Germinal center (tissue), 1 donor: ENCODE measurements around the gene PDLIM1.
"Not testable (repeated sequence)": the region's sequence is repeated elsewhere in the genome, so short reads cannot be mapped to it uniquely, and the experiment has no call there.

Experiments used
- DNase-seq: peaks from one replicate; pipeline ENCODE4 v3.0.0; 2012; ENCODE audit warnings: mixed read lengths, low spot score

PDLIM1 gene

DNA sequence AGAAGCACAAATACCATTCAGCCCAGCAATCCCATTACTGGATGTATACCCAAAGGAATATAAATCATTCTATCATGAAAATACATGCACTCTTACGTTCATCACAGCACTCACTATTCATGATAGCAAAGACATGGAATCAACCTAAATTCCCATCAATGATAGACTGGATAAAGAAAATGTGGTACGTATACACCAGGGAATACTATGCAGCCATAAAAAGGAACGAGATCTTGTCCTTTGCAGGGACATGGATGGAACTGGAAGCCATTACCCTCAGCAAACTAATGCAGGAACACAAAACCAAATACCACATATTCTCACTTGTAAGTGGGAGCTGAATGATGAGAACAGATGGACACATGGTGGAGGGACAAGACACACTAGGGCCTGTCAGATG is 50.7 kb downstream of the PDLIM1 start:
- DNase-seq: not testable (repeated sequence)

DNA sequence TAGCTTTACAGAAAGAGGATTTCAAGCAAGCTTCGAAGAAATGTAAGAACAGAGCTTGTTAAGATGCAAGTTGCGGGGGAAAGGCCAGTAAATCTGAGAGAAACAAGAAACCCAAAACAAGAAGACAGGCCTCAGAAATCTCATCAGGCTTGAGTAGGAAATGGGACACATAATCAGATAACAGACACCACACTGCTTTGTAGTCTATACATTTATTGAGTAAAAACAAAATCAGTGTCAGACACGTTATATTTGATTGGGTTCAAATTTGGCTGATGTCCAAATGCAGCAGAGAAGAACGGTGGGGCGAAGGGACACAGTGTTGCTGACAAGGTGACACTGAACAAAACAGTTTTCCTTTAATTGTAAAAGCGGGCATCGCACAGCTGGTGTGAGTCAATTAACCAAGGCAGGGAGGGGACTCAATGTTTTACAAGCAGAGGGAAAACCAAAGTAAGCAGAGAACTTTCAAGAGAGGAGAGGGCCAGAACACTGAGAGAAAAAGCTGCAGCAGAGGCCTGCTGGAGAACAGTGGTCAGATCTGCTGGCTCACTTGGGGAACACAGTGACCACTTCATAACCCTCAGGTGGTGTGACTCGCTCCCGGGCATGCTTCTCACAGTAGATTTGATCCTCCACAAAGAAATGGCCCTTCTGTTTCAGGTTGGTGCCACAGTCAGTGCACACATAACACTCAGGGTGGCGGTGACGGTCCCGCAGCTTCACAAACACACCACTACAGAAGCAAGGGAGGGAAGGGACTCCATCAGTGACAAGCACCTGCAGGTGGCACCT is 53.2 kb downstream of the PDLIM1 start:
- no peak for DNase-seq

GRCh38 chr10:95236068-95236903 is 54.5 kb downstream of the PDLIM1 start:
- no peak for DNase-seq

GRCh38 chr10:95235676-95236067 is 55.1 kb downstream of the PDLIM1 start:
- DNase-seq: no peak

DNA sequence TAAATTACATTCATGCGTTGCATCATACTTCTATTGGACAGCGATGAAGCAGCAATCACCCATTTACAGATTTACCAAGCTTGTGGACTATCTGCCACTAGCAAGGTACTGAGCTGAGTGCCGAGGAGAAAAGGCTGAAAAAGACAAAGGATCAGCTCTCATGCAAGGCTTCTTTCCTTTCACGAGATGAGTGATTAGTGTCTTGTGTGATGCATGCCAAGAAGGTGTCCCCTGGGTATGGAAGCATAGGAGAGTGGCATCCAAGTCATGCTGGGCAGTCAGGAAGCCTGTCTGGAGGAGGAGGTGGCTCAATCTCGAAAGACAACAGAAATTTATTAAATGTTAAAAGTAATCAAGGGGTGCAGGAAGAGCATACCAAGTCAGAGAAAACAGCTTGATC is 55.9 kb downstream of the PDLIM1 start:
- no peak for DNase-seq

DNA sequence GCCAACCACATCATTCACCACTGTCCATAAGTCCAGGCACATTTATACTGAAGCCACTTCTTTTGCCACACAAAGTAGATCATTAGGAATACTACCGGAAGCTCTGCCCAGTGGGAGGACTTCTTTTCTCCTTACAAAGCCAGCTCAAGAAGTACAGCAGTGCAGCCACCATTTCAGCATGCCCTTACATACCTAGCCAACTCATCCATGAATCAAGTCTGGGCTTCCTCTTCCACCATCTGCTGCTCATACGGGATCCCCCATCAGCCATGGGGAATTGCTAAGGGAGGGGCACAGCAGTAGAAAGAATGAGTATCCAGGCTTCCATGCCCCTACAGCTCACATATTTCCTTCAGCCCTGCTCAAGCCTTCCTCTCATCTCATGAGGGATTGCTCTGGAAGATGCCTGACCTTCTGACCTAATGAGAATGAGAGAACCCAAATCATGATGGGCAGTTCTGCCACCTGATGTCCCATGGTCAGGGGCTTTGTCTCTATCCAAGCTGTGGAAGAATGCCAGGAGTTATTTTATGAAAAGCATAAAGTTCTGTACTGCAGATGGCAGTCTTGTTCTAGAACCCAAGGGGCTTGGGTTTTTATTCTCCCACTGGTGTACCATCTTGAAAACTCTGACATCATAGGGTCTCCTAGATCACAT is 57.3 kb downstream of the PDLIM1 start:
- DNase-seq: no peak

GRCh38 chr10:95230677-95231586 is 59.9 kb downstream of the PDLIM1 start:
- peak; percentile 61 for DNase-seq

GRCh38 chr10:95229724-95230627 is 60.8 kb downstream of the PDLIM1 start:
- DNase-seq: no peak

DNA sequence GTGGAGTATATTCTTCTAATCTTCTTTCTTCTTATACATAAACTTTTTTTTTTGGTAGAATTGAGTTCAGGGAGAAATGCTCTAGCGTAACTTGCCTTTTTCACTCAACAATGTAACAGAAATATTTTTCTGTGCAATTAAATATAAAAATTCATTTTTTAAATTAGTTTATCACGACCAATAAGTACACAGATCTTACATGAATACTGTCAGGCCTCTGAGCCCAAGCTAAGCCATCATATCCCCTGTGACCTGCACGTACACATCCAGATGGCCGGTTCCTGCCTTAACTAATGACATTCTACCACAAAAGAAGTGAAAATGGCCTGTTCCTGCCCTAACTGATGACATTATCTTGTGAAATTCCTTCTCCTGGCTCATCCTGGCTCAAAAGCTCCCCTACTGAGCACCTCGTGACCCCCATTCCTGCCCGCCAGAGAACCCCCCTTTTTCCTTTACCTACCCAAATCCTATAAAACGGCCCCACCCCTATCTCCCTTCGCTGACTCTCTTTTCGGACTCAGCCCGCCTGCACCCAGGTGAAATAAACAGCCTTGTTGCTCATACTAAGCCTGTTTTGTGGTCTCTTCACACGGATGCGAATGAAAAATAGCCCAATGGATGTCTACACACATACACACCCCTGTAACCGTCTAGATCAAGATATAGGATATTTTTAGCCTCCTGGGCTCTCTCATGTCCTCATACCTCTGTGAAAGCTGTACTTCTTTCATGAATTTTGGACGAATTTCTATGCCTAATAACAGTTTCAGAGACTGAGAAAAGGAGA is 61.7 kb downstream of the PDLIM1 start:
- DNase-seq: not testable (repeated sequence)

DNA sequence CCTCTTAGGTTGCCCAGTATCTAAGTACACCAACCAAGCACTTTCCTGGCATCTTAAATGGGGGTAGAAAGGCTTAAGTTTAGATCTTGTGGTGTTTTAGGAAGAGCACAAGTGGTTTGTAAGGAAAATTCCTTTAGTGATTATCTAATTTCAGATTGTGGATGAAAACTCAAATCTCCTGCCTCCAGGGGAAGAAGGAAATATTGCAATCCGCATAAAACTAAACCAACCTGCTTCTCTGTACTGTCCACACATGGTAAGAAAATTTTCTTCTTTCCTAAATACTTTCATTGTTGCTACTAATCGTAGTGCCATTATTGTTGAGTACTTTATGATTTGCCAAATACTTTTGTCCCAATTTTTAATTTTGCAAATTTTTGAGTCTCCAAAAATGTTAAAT is 65.7 kb downstream of the PDLIM1 start:
- no peak for DNase-seq

GRCh38 chr10:95221124-95221523 is 69.7 kb downstream of the PDLIM1 start:
- DNase-seq: no peak

DNA sequence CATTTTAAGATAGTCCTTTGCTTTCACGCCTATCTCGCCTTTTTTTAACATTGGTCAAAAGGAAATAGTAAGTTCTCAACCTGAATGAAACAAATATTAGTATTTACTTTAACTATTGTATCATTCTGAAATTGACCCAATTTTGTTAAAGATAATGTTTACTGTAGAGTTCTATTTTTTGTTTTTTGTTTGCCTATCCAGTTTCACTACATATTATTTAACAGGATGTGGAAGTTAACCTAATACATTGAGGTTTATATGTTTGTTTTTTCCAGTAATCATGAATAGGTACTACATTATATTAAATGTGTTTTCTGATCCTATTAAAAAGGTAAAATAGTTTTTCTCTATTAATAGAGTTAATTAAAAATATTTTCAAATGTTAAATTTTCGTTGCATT is 70.3 kb downstream of the PDLIM1 start:
- DNase-seq: no peak

GRCh38 chr10:95217476-95217875 is 73.3 kb downstream of the PDLIM1 start:
- DNase-seq: no peak

DNA sequence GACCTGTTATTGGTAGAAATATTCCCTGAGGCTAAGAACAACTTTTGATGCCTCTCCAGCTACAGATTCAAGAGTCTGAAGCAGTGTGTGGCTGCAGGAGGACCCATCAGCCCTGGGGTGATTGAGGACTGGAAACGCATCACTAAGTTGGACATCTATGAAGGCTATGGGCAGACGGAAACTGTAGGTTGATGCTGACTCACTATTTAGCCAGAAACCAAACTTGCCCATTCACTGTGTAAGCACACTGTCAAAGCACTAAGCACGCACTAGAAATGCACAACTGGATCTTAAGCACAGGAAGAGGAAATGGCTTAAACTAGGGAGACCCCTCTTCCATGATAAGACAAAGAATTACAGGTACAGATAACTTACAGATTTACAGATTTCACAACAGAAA is 76.0 kb downstream of the PDLIM1 start:
- no peak for DNase-seq

GRCh38 chr10:95214369-95214768 is 76.4 kb downstream of the PDLIM1 start:
- DNase-seq: no peak

- DNase-seq: no peak
Observed at GRCh38 chr10:95211606-95212279, 79.1 kb downstream of the PDLIM1 start.

- no peak for DNase-seq
Observed at GRCh38 chr10:95209509-95210127, 81.2 kb downstream of the PDLIM1 start.

GRCh38 chr10:95208702-95209391 is 82.0 kb downstream of the PDLIM1 start:
- no peak for DNase-seq
